Measurements from ENCODE around the gene ARHGAP31.

GRCh38 chr3:119456469-119456868 is 162.3 kb downstream of the ARHGAP31 start:
- TF ChIP-seq CTCF (conservative IDR thresholded peaks at IDR 0.05) = no peak
- no peak for TF ChIP-seq EZH2 (IDR thresholded peaks at IDR 0.05; ENCODE audit: low read depth)
